ENCODE results near the gene FBXL22. TPM values are rescaled to one million over a fixed set of nuclear protein-coding genes. Genes with fewer than 3 reads are reported as not detected.

FBXL22 gene
- total and polyA plus RNA-seq, 2 experiments from 2014 or later: 0.60 to 1.3 TPM

DNA sequence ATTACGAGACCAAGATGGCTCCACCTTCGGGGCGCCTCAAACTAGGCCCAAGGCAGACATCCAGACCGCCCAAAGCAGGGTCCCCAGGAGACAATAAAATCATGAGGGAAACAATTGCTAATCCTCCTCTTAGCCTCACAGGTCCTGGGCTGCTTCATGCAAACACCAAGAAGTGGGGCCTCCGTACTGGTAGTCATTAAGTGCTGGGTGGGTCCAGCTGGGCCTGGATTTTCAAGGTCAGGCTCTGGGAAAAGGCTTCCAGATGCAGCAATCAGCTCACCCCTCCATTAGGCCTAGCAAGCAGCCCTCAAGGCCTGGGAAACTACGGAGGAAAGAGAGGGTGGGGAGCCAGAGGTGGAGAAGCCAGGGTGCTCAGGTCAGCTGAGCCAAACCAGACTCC lies 634 bp downstream of the FBXL22 start:
- no peaks in the 10 kb centered on the region for H3K79me2 ChIP-seq
- H3K9me2 ChIP-seq (replicated peaks; ENCODE audit: insufficient read depth): no peaks in the 10 kb centered on the region
- no peaks in the 10 kb centered on the region for H3K36me3 ChIP-seq (replicated peaks; ENCODE audit: insufficient read depth, low read depth)
- H4K20me1 ChIP-seq (ENCODE audit: insufficient read depth, poor library complexity, severe bottlenecking): no peaks in the 10 kb centered on the region
- TF ChIP-seq EZH2 (IDR thresholded peaks at IDR 0.05; ENCODE audit: borderline replicate concordance) (no peak), EZH2phosphoT487 (IDR thresholded peaks at IDR 0.05; ENCODE audit: low read depth, severe bottlenecking, unreplicated experiment) (no peak)
- TF ChIP-seq, protein P1, sequence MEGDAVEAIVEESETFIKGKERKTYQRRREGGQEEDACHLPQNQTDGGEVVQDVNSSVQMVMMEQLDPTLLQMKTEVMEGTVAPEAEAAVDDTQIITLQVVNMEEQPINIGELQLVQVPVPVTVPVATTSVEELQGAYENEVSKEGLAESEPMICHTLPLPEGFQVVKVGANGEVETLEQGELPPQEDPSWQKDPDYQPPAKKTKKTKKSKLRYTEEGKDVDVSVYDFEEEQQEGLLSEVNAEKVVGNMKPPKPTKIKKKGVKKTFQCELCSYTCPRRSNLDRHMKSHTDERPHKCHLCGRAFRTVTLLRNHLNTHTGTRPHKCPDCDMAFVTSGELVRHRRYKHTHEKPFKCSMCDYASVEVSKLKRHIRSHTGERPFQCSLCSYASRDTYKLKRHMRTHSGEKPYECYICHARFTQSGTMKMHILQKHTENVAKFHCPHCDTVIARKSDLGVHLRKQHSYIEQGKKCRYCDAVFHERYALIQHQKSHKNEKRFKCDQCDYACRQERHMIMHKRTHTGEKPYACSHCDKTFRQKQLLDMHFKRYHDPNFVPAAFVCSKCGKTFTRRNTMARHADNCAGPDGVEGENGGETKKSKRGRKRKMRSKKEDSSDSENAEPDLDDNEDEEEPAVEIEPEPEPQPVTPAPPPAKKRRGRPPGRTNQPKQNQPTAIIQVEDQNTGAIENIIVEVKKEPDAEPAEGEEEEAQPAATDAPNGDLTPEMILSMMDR (IDR thresholded peaks at IDR 0.05; ENCODE audit: poor library complexity): no peak
- no peaks in the 10 kb centered on the region for H3K9me3 ChIP-seq (ENCODE audit: low read depth)
- WGBS (ENCODE audit: low lambda C conversion rate, missing lambda C conversion rate): 64% methylated on average over 6 of the region's 6 CpGs
- no peaks in the 10 kb centered on the region for H3K27me3 ChIP-seq
- no peak for DNase-seq (ENCODE audit: low spot score)
- H2AFZ ChIP-seq: no peak overlapping the region
- no peak overlapping the region for H3K4me3 ChIP-seq
- H3K27ac ChIP-seq: peak overlapping the region; percentile 74
- peaks cover 41% of the 10 kb centered on the region for H3K4me1 ChIP-seq (ENCODE audit: insufficient read depth)
- no peak overlapping the region for H3K4me2 ChIP-seq

DNA sequence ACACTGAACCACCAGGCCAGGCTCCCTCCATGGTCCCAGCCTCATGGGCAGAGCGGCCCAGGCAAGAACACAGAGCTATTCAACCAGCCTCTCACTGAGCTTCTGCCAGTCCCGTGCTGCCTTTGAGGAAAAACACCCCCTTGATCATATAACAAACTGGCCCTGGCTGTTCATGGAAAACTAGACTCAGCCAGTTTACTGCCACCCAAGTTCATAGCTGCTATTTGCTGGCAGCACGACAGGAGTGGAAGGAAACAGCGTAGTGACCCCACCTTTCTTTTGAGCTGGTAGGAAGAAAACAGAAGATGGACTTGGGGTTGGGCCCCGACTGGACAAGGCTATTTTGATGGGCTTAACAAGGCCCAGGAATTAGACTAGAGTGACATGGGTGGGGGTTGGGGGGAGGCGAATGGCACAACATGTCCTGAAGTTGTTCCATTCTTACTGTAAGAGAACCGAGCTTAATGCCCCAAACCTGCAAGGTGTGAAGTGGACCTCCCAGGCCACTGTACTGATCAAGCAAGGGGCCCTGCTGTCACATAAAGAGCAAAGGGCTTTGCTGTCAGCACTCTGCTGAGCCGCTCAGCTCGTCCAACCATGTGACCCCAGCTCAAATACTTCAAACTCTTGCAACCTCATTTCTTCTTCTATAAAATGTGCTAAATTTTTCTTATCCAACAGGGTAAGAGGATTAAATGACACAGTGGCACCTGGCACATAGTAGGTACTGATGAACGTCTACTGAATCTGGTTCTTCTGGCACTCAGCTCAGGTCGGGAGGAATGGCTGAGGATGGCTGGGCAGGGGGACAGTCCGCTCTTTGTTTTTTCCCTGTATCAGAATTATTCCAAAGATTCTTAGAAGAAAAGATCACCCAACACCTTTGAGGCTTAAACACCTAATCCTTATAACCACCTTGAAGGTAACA lies 1.6 kb downstream of the FBXL22 start:
- 82% methylated on average over 12 of the region's 12 CpGs for WGBS (ENCODE audit: low lambda C conversion rate, missing lambda C conversion rate)
- Histone ChIP-seq H4K20me1 (ENCODE audit: insufficient read depth, poor library complexity, severe bottlenecking) (no peaks in the 10 kb centered on the region), H3K79me2 (no peaks in the 10 kb centered on the region), H2AFZ (no peak overlapping the region), H3K4me2 (no peak overlapping the region), H3K4me3 (no peak overlapping the region), H3K27me3 (no peaks in the 10 kb centered on the region), H3K36me3 (replicated peaks; ENCODE audit: insufficient read depth, low read depth) (no peaks in the 10 kb centered on the region), H3K9me2 (replicated peaks; ENCODE audit: insufficient read depth) (no peaks in the 10 kb centered on the region), H3K9me3 (ENCODE audit: low read depth) (no peaks in the 10 kb centered on the region), H3K4me1 (ENCODE audit: insufficient read depth) (peaks cover 41% of the 10 kb centered on the region), H3K27ac (peak overlapping the region; percentile 74)
- TF ChIP-seq, protein P1 (IDR thresholded peaks at IDR 0.05; ENCODE audit: poor library complexity): no peak
- no peak for TF ChIP-seq EZH2 (IDR thresholded peaks at IDR 0.05; ENCODE audit: borderline replicate concordance)
- no peak for TF ChIP-seq EZH2phosphoT487 (IDR thresholded peaks at IDR 0.05; ENCODE audit: low read depth, severe bottlenecking, unreplicated experiment)
- peak; percentile 58 for DNase-seq (ENCODE audit: low spot score)

DNA sequence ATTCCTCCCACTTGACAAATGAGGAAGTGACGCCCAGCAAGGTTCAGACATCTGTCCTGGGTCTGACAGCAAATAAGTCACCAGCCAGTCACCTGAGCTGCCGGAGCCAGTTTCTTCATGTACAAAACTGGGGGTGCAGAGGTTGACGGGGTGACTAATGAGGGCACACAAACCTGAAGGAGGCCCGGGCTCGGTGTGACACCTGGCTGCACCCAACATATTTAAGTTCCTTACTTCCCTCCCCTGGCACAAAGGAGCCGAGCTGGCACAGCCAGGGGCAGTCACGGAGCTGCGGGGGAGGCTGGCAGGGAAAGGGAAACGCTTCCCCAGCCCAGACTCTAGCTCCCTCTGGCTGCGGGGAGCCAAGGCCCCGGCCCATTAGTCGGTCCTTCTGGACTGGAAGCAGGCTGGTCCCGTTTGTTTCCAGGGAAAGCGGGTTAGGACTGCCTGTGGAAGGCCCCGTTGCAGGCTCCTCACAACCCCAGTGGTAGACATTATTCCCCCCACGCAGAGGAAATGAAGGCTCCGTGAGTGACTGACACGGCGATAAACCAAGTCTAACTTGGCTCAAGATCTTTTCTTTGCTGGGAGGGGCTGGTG lies 2.3 kb downstream of the FBXL22 start:
- Histone ChIP-seq H4K20me1 (ENCODE audit: insufficient read depth, poor library complexity, severe bottlenecking) (no peaks in the 10 kb centered on the region), H2AFZ (no peak overlapping the region), H3K9me2 (replicated peaks; ENCODE audit: insufficient read depth) (no peaks in the 10 kb centered on the region), H3K9me3 (ENCODE audit: low read depth) (no peaks in the 10 kb centered on the region), H3K27me3 (no peaks in the 10 kb centered on the region), H3K4me3 (no peak overlapping the region), H3K27ac (peak overlapping the region; percentile 74), H3K79me2 (no peaks in the 10 kb centered on the region), H3K4me2 (peak overlapping the region; percentile 99), H3K36me3 (replicated peaks; ENCODE audit: insufficient read depth, low read depth) (no peaks in the 10 kb centered on the region), H3K4me1 (ENCODE audit: insufficient read depth) (peaks cover 41% of the 10 kb centered on the region)
- TF ChIP-seq, protein P1 (IDR thresholded peaks at IDR 0.05; ENCODE audit: poor library complexity): peak; percentile 34
- TF ChIP-seq EZH2phosphoT487 (IDR thresholded peaks at IDR 0.05; ENCODE audit: low read depth, severe bottlenecking, unreplicated experiment) (no peak), EZH2 (IDR thresholded peaks at IDR 0.05; ENCODE audit: borderline replicate concordance) (no peak)
- DNase-seq (ENCODE audit: low spot score): peak; percentile 46
- 80% methylated on average over 19 of the region's 19 CpGs for WGBS (ENCODE audit: low lambda C conversion rate, missing lambda C conversion rate)
